ENCODE results near the gene BIRC2.

BIRC2 gene

GRCh38 chr11:102375720-102376399, 28.8 kb downstream of the BIRC2 start:
- DNase-seq: no peak

GRCh38 chr11:102377891-102378290, 30.9 kb downstream of the BIRC2 start:
- no peak for DNase-seq

GRCh38 chr11:102378818-102379217, 31.8 kb downstream of the BIRC2 start:
- no peak for DNase-seq

GRCh38 chr11:102382384-102382783, 35.4 kb downstream of the BIRC2 start:
- no peak for DNase-seq

- no peak for DNase-seq
Measured at GRCh38 chr11:102383839-102384238, 36.8 kb downstream of the BIRC2 start.

GRCh38 chr11:102384419-102385079, 37.5 kb downstream of the BIRC2 start:
- DNase-seq: no peak

- no peak for DNase-seq
Measured at GRCh38 chr11:102385085-102386007, 38.3 kb downstream of the BIRC2 start.

GRCh38 chr11:102386136-102386734, 39.2 kb downstream of the BIRC2 start:
- no peak for DNase-seq

- DNase-seq: no peak
Measured at GRCh38 chr11:102387043-102387781, 40.2 kb downstream of the BIRC2 start.

- no peak for DNase-seq
Measured at GRCh38 chr11:102389253-102389652, 42.2 kb downstream of the BIRC2 start.

- DNase-seq: peak; percentile 57
Measured at GRCh38 chr11:102390667-102391465, 43.9 kb downstream of the BIRC2 start.

GRCh38 chr11:102391549-102392237, 44.7 kb downstream of the BIRC2 start:
- DNase-seq: no peak

GRCh38 chr11:102393272-102393730, 46.3 kb downstream of the BIRC2 start:
- DNase-seq: no peak

GRCh38 chr11:102395720-102396393, 48.8 kb downstream of the BIRC2 start:
- no peak for DNase-seq

GRCh38 chr11:102396708-102397563, 49.9 kb downstream of the BIRC2 start:
- no peak for DNase-seq

- no peak for DNase-seq
Measured at GRCh38 chr11:102398297-102398696, 51.3 kb downstream of the BIRC2 start.

GRCh38 chr11:102399189-102399588, 52.2 kb downstream of the BIRC2 start:
- DNase-seq: no peak

GRCh38 chr11:102400603-102401002, 53.6 kb downstream of the BIRC2 start:
- no peak for DNase-seq

- DNase-seq: no peak
Measured at GRCh38 chr11:102401905-102402304, 54.9 kb downstream of the BIRC2 start.
